NT2/D1 (cell line): ENCODE measurements around the gene PRRG2.

Source experiments
- SUZ12 ChIP-seq: IDR thresholded peaks from 2 replicates; pipeline ENCODE4 v1.6.1; 2011; ENCODE audit not compliant: insufficient read length, insufficient read depth; ENCODE audit errors: extremely low read depth
- YY1 ChIP-seq: IDR thresholded peaks from 2 replicates; pipeline ENCODE4 v1.6.1; 2011; ENCODE audit not compliant: insufficient read length, insufficient read depth
- ZNF274 ChIP-seq: IDR thresholded peaks from 2 replicates; pipeline ENCODE4 v1.6.1; 2011; ENCODE audit warnings: mild to moderate bottlenecking, low read depth, low read length

GRCh38 chr19:49559928-49560327, 21.2 kb upstream of the PRRG2 start:
- TF ChIP-seq ZNF274, result no peak
- TF ChIP-seq YY1, result no peak
- no peak for TF ChIP-seq SUZ12
